Activated CD8-positive, alpha-beta T cell treated with anti-CD3 and anti-CD28 coated beads for 36 hours (primary cell): ENCODE measurements around the gene PF4V1. TPM values are rescaled to one million over a fixed set of nuclear protein-coding genes. Genes with fewer than 3 reads are reported as not detected.

Experiments
- ATAC-seq: fragments of 200-7000 bp; cut with Tn5 transposase; one replicate; pipeline ENCODE4 v1.10.0; 2021; ENCODE audit warnings: mild to moderate bottlenecking, moderate library complexity
- CTCF ChIA-PET: fragments of 350-600 bp; sonication (Branson Sonifier 250); formaldehyde crosslinking; loops from one replicate; lab custom pipeline; 2021; ENCODE audit warnings: antibody characterized with exemption; lab: Charles Lee
- POLR2A ChIA-PET: fragments of 350-600 bp; sonication (Branson Sonifier 250); formaldehyde crosslinking; loops from one replicate; lab custom pipeline; 2021; ENCODE audit warnings: antibody characterized with exemption; lab: Charles Lee
- DNase-seq: peaks from one replicate; pipeline ENCODE4 v3.0.0-alpha.2; 2020
- H3K27ac Mint-ChIP-seq: one replicate; pipeline ENCODE4 v1.8.0; 2021; ENCODE audit warnings: mild to moderate bottlenecking, mixed read lengths
- H3K27me3 Mint-ChIP-seq: one replicate; pipeline ENCODE4 v1.8.0; 2021; ENCODE audit warnings: mixed read lengths
- H3K36me3 Mint-ChIP-seq: one replicate; pipeline ENCODE4 v1.8.0; 2021; ENCODE audit warnings: low read depth, mixed read lengths
- H3K4me1 Mint-ChIP-seq: one replicate; pipeline ENCODE4 v1.8.0; 2021; ENCODE audit warnings: low read depth, mixed read lengths
- H3K4me3 Mint-ChIP-seq: one replicate; pipeline ENCODE4 v1.8.0; 2021; ENCODE audit warnings: mild to moderate bottlenecking, moderate library complexity, mixed read lengths
- H3K9me3 Mint-ChIP-seq: one replicate; pipeline ENCODE4 v1.8.0; 2021; ENCODE audit warnings: mixed read lengths
- intact Hi-C: fragments of 100-400 bp; cut with micrococcal nuclease; formaldehyde crosslinking; loops from one replicate; pipeline ENCODE4 v1.10.0; 2022
- total RNA-seq, 2 experiments: library from RNA; stranded (reverse); gene quantifications; one replicate each; pipeline ENCODE4 v1.2.3, GENCODE V29; 2021
- TF ChIP-seq, protein P1 (sequence below): fragments of 200-600 bp; IDR thresholded peaks from one replicate; pipeline ENCODE4 v1.8.0; 2022; ENCODE audit warnings: antibody characterized with exemption, mild to moderate bottlenecking

PF4V1 gene
- total RNA-seq, 2 experiments from 2014 or later, result not detected

DNA sequence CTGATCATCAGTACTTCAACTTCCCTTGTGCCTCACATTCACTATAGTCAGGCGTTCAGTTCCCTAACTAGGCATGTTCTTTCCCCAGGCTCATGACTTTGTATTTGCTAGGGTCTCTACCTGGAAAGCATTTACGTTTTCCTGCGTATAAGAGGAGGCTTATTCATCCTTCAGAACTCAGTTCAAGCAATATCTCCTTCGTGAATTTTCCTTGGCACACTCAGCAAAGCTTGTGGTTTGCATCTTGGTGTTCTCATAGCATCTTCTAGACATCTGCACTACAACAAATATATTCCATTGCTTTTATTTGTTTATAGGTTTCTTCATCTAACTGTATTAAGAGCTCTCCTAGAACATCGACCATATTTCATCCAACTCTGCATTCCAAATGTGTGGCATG, 14.0 kb upstream of the PF4V1 start:
- Mint-ChIP-seq H3K4me1 (no peaks in the 10 kb centered on the region), H3K27me3 (peaks cover 18% of the 10 kb centered on the region), H3K9me3 (no peaks in the 10 kb centered on the region), H3K4me3 (no peak overlapping the region), H3K36me3 (no peaks in the 10 kb centered on the region), H3K27ac (no peak overlapping the region)
- ATAC-seq, result no peak
- ChIA-PET POLR2A (no interaction called here), CTCF (no interaction called here)
- intact Hi-C loops, result no loop called here
- TF ChIP-seq, protein P1, sequence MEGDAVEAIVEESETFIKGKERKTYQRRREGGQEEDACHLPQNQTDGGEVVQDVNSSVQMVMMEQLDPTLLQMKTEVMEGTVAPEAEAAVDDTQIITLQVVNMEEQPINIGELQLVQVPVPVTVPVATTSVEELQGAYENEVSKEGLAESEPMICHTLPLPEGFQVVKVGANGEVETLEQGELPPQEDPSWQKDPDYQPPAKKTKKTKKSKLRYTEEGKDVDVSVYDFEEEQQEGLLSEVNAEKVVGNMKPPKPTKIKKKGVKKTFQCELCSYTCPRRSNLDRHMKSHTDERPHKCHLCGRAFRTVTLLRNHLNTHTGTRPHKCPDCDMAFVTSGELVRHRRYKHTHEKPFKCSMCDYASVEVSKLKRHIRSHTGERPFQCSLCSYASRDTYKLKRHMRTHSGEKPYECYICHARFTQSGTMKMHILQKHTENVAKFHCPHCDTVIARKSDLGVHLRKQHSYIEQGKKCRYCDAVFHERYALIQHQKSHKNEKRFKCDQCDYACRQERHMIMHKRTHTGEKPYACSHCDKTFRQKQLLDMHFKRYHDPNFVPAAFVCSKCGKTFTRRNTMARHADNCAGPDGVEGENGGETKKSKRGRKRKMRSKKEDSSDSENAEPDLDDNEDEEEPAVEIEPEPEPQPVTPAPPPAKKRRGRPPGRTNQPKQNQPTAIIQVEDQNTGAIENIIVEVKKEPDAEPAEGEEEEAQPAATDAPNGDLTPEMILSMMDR, result no peak
- DNase-seq, result no peak

DNA sequence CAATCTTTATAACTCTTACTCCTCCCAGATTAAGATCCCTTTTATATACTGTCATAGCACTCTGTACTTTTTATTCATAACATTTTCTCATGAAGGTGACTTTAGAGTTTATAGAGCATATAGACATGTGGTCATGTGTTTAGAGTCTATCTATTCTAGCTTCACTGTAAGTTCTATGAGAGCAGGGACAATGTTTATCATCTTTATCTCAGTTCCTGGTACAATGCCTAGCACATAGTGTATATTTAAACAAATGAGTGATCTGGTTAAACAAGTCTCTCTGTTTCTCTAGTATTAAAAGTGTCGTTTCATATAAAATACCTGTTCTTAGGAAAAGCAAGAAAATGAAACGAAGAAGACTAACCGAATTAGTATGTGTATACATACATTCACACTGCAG, 13.4 kb upstream of the PF4V1 start:
- CTCF ChIA-PET, result no interaction called here
- Mint-ChIP-seq H3K36me3 (no peaks in the 10 kb centered on the region), H3K4me3 (no peak overlapping the region), H3K9me3 (no peaks in the 10 kb centered on the region), H3K27ac (no peak overlapping the region), H3K4me1 (no peaks in the 10 kb centered on the region), H3K27me3 (peaks cover 18% of the 10 kb centered on the region)
- POLR2A ChIA-PET, result no interaction called here
- ATAC-seq (no peak), DNase-seq (no peak)
- intact Hi-C loops, result no loop called here
- TF ChIP-seq, protein P1, result no peak

DNA sequence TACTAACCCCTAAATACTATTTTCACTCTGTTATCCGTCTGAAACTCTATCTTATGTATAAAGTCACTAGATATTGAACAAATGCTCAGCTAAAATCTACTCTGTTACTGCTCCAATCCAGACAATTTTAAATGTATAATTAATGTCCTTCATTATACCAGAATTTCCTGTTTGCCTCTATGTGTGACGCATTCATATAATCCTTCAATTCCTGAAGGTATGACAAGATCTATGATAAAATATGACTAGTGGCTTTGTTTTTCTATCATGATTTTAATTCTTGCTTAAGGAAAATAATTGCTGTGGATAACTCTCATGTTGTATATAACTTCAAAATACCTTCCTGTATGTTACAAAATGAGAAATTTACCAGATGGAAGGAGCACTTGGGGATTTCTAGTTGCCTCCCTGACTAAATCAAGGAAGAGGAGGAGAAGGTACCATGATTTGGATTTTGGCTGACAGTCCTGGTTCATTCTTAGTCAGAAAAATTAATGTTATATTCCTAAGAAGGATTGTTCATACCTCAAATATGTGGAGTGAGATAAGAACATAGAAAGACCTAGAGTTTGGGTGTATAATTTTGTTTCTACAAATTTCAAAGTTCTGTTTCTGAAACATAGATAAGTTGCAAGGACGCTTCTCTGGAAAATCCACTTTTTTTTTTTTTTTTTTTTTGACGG, 11.7 kb upstream of the PF4V1 start:
- TF ChIP-seq, protein P1, result no peak
- Mint-ChIP-seq H3K4me1 (no peaks in the 10 kb centered on the region), H3K4me3 (no peak overlapping the region), H3K9me3 (no peaks in the 10 kb centered on the region), H3K36me3 (no peaks in the 10 kb centered on the region), H3K27ac (no peak overlapping the region), H3K27me3 (peaks cover 18% of the 10 kb centered on the region)
- no peak for ATAC-seq
- POLR2A ChIA-PET, result no interaction called here
- DNase-seq, result no peak
- CTCF ChIA-PET, result no interaction called here
- intact Hi-C loops, result no loop called here

DNA sequence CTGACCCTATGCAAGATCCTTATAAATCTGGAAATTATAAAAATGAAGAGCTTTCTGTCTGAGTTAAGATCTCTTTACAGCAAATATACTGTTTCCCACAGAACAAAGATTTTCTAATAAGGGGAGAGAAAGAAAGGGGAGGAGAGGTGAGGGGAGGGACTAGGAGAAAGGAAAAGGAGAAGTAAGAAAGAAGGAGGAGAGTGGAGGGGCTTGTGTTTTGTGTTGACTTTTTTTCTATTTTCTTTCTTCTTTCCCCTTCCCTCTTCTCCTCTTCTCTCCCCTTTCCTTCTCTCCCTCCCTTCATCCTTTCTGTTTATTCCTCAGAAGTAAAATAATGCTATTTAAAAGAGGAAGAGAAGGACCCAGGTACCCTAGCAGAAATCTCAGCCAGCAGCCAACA, 10.4 kb upstream of the PF4V1 start:
- no peak for ATAC-seq
- DNase-seq, result no peak
- no peaks in the 10 kb centered on the region for H3K4me1 Mint-ChIP-seq

DNA sequence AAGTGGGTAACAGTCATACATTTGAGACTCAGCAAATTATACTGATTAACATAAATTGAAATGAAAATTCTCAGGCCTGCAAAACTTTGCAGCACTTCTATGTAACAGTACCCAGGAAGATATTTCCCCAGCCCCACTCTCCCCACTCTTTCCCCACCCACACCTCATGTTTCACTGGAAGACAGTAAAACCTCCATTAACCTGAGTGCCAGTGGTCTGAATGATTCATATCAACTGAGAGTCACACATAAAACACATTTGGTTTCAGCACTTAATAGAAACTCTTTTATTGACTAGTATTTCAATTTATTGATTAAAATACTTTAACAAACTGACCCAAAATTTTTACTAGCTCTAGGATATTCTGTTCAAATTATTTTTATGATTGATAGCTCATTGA, 9.7 kb upstream of the PF4V1 start:
- H3K27me3 Mint-ChIP-seq, result peaks cover 7% of the 10 kb centered on the region
- TF ChIP-seq, protein P1, result no peak
- no peaks in the 10 kb centered on the region for H3K4me1 Mint-ChIP-seq
- H3K9me3 Mint-ChIP-seq, result no peaks in the 10 kb centered on the region
- intact Hi-C loops, result no loop called here
- no peaks in the 10 kb centered on the region for H3K36me3 Mint-ChIP-seq
- H3K27ac Mint-ChIP-seq, result no peak overlapping the region
- DNase-seq (no peak), ATAC-seq (no peak)
- ChIA-PET CTCF (no interaction called here), POLR2A (no interaction called here)
- H3K4me3 Mint-ChIP-seq, result no peak overlapping the region

More for the DNA sequence above, 10.4 kb upstream of the PF4V1 start:
- no peaks in the 10 kb centered on the region for H3K9me3 Mint-ChIP-seq
- POLR2A ChIA-PET, result no interaction called here
- TF ChIP-seq, protein P1, result no peak
- intact Hi-C loops, result no loop called here
- H3K36me3 Mint-ChIP-seq, result no peaks in the 10 kb centered on the region
- no peak overlapping the region for H3K27ac Mint-ChIP-seq
- CTCF ChIA-PET, result no interaction called here
- no peak overlapping the region for H3K4me3 Mint-ChIP-seq
- H3K27me3 Mint-ChIP-seq, result peaks cover 9% of the 10 kb centered on the region
